ENCODE results near the gene BBIP1. TPM values are rescaled to one million over a fixed set of nuclear protein-coding genes. Genes with fewer than 3 reads are reported as not detected.

Gene BBIP1
- total and polyA plus RNA-seq, 9 of the 15 experiments (the other 6 are each of a cell fraction or from before 2014, with no cell fraction given): 5.2 to 31.0 (median 19.4) TPM

DNA sequence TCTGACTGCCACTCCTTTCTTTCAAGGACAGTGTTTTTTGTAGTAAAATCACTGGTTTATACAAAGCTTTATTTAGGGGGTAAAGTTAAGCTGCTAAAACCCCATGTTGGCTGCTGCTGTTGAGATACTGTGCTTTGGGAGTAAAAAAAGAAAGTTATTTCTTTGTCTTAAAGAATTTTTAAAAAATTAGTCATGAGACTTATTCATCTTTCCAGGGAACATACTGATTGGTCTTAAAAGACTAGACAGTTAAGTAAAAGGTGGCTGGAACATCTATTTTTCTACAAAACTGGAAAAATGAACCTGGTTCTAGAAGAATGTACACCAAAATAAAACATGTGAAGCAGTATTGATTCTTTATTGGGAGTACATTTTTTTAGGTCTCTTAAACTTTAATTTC lies 20.6 kb downstream of the BBIP1 start:
- H3K27ac ChIP-seq (ENCODE audit: extremely low read depth, low read depth, low read length): no peak overlapping the region
- no peak overlapping the region for H3K4me3 ChIP-seq
- H2AFZ ChIP-seq (ENCODE audit: low read depth, low read length): no peak overlapping the region
- TF ChIP-seq SREBF1 (IDR thresholded peaks at IDR 0.05; ENCODE audit: borderline replicate concordance, low read depth, low read length) (no peak), NFIC (IDR thresholded peaks at IDR 0.05) (no peak), HEY1 (CRISPR knock-in tag; IDR thresholded peaks at IDR 0.05; ENCODE audit: borderline replicate concordance) (no peak), TCF7L2 (IDR thresholded peaks at IDR 0.05; ENCODE audit: low read depth, low read length) (no peak), ZNF232 (CRISPR knock-in tag; IDR thresholded peaks at IDR 0.05) (no peak)
- no peaks in the 10 kb centered on the region for H3K27me3 ChIP-seq (ENCODE audit: control insufficient read depth in 2 of 2, insufficient read depth in 2 of 2, low read length in 2 of 2)
- H3K4me1 ChIP-seq (replicated peaks in 1 of 2; ENCODE audit: control insufficient read depth in 2 of 2, insufficient read depth in 2 of 2, low read length in 2 of 2): no peaks in the 10 kb centered on the region
- FAIRE-seq (no peak), DNase-seq (ENCODE audit: extremely low read depth in 1 of 4, low spot score in 3 of 4) (no peak), ATAC-seq (no peak)
- no peaks in the 10 kb centered on the region for H3K9me1 ChIP-seq (ENCODE audit: control insufficient read depth, insufficient read depth, low read length)
- no peaks in the 10 kb centered on the region for H4K20me1 ChIP-seq (replicated peaks; ENCODE audit: control insufficient read depth, insufficient read depth, low read length)
- BruUV-seq (replicated peaks): TSS peak; percentile 30
- intact Hi-C loops (cut with micrococcal nuclease) (no loop called here), in situ Hi-C loops (cut with MboI) (loop anchor here (10.0 to 25.0 kb wide), 2 partner anchors 94 to 286 kb away; no protein-coding TSS in a partner anchor)
- no peak overlapping the region for H3K4me2 ChIP-seq (ENCODE audit: insufficient read depth, low read length)
- CTCF ChIA-PET (ENCODE audit: low intra/inter-chr PET ratio): no interaction called here
- H3K79me2 ChIP-seq (ENCODE audit: control insufficient read depth, insufficient read depth, low read length): no peaks in the 10 kb centered on the region
- no peaks in the 10 kb centered on the region for H3K9me3 ChIP-seq (replicated peaks; ENCODE audit: control insufficient read depth, insufficient read depth, low read depth, low read length)
- H3K36me3 ChIP-seq (ENCODE audit: control insufficient read depth, insufficient read depth, low read length): peaks cover 23% of the 10 kb centered on the region; the same call in 2 of the 3 replicates
- H3K9ac ChIP-seq (ENCODE audit: insufficient read depth in 1 of 2, low read depth in 2 of 2, low read length in 2 of 2): no peak overlapping the region
- POLR2A ChIA-PET: no interaction called here

DNA sequence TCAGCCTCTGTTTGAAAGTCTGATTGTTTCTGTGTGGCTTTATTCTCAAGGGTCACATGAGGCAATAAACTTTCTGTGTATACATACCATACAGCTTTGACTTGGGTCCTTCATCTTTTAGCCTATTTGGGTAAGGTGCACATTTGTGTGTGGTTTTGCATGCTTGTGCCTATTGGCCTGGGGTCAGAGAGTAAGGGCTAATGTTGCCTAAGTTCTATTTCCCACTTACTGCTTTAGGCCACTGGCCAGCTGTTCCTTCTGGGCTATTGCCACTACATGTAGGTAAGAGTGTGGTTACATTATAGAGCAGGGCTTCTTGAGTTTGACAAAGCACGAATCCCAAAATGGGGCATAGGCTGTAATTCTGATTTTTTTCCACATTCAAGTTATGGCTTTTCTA lies 21.8 kb downstream of the BBIP1 start:
- no peaks in the 10 kb centered on the region for H3K9me1 ChIP-seq (ENCODE audit: control insufficient read depth, insufficient read depth, low read length)
- H3K4me3 ChIP-seq: no peak overlapping the region
- no peak for DNase-seq (ENCODE audit: extremely low read depth in 1 of 4, low spot score in 3 of 4)
- in situ Hi-C loops (cut with MboI): loop anchor here (10.0 to 25.0 kb wide), 2 partner anchors 92 to 285 kb away; no protein-coding TSS in a partner anchor
- H4K20me1 ChIP-seq (replicated peaks; ENCODE audit: control insufficient read depth, insufficient read depth, low read length): no peaks in the 10 kb centered on the region
- H3K36me3 ChIP-seq (ENCODE audit: control insufficient read depth, insufficient read depth, low read length): peaks cover 28% of the 10 kb centered on the region; the same call in 2 of the 3 replicates
- 69% methylated on average over 1 of the region's 1 CpG for WGBS (ENCODE audit: insufficient coverage, low coverage, missing lambda C conversion rate)
- no peak overlapping the region for H3K27ac ChIP-seq (ENCODE audit: extremely low read depth, low read depth, low read length)
- ATAC-seq: no peak
- no peak overlapping the region for H2AFZ ChIP-seq (ENCODE audit: low read depth, low read length)
- H3K79me2 ChIP-seq (ENCODE audit: control insufficient read depth, insufficient read depth, low read length): no peaks in the 10 kb centered on the region
- ChIA-PET CTCF (ENCODE audit: low intra/inter-chr PET ratio) (no interaction called here), POLR2A (interaction anchor here (0.8 to 2.1 kb wide), 3 partner anchors 10 to 13 kb away, joined by 4 to 10 read pairs (median 8); no protein-coding TSS in a partner anchor)
- no peaks in the 10 kb centered on the region for H3K9me3 ChIP-seq (replicated peaks; ENCODE audit: control insufficient read depth, insufficient read depth, low read depth, low read length)
- no peaks in the 10 kb centered on the region for H3K4me1 ChIP-seq (replicated peaks in 1 of 2; ENCODE audit: control insufficient read depth in 2 of 2, insufficient read depth in 2 of 2, low read length in 2 of 2)
- no peak overlapping the region for H3K9ac ChIP-seq (ENCODE audit: insufficient read depth in 1 of 2, low read depth in 2 of 2, low read length in 2 of 2)
- H3K4me2 ChIP-seq (ENCODE audit: insufficient read depth, low read length): no peak overlapping the region
- no TSS peak for BruUV-seq (replicated peaks)
- intact Hi-C loops (cut with micrococcal nuclease): no loop called here
- no peak for FAIRE-seq
- H3K27me3 ChIP-seq (ENCODE audit: control insufficient read depth in 2 of 2, insufficient read depth in 2 of 2, low read length in 2 of 2): no peaks in the 10 kb centered on the region
- TF ChIP-seq CAMTA2 (CRISPR knock-in tag; conservative IDR thresholded peaks at IDR 0.05) (no peak), HNRNPK (IDR thresholded peaks at IDR 0.05; ENCODE audit: low read depth, low read length, poor library complexity, severe bottlenecking) (no peak), PHF21A (IDR thresholded peaks at IDR 0.05; ENCODE audit: borderline replicate concordance, low read depth) (no peak), FIP1L1 (IDR thresholded peaks at IDR 0.05; ENCODE audit: low read depth, low read length, poor library complexity, severe bottlenecking) (no peak)

Data from K562 (cell line).